Thymus (tissue), 11 donors: ENCODE data around the gene FMN1. TPM values are rescaled to one million over a fixed set of nuclear protein-coding genes. Genes with fewer than 3 reads are reported as not detected.

Experiments
- DNase-seq, 9 donors: peaks; one replicate each; pipeline ENCODE4 v3.0.0-alpha.2; 2013; ENCODE audit warnings: low spot score in 9 of 9, low read depth in 6 of 9, missing footprints in 1 of 9
- H3K27ac ChIP-seq, 2 donors: one replicate each; pipeline ENCODE4 v1.5.1; 2013; ENCODE audit warnings: control low read depth in 1 of 2, low read depth in 1 of 2, low read length in 1 of 2, mild to moderate bottlenecking in 1 of 2, moderate library complexity in 1 of 2
- H3K27me3 ChIP-seq, 2 donors: one replicate each; pipeline ENCODE4 v1.5.1; 2013; ENCODE audit warnings: low read length in 1 of 2; ENCODE audit not compliant: control insufficient read depth in 2 of 2, insufficient read depth in 1 of 2
- H3K36me3 ChIP-seq, 2 donors: one replicate each; pipeline ENCODE4 v1.5.1; 2013; ENCODE audit warnings: low read length in 1 of 2, mild to moderate bottlenecking in 1 of 2, moderate library complexity in 1 of 2; ENCODE audit not compliant: control insufficient read depth in 2 of 2, insufficient read depth in 2 of 2
- H3K4me1 ChIP-seq, 2 donors: one replicate each; pipeline ENCODE4 v1.5.1; 2013; ENCODE audit warnings: low read length in 2 of 2; ENCODE audit not compliant: control insufficient read depth in 2 of 2, insufficient read depth in 2 of 2
- H3K4me3 ChIP-seq, 2 donors: one replicate each; pipeline ENCODE4 v1.5.1; 2013; ENCODE audit warnings: low read length in 2 of 2, control low read depth in 1 of 2, mild to moderate bottlenecking in 1 of 2
- H3K9me3 ChIP-seq, 2 donors: one replicate each; pipeline ENCODE4 v1.5.1; 2013; ENCODE audit warnings: low read length in 1 of 2, mild to moderate bottlenecking in 1 of 2; ENCODE audit not compliant: control insufficient read depth in 2 of 2, insufficient read depth in 1 of 2
- WGBS: extraction: QIAGEN DNeasy Blood & Tissue Kit; methylation state at CpG from one replicate; pipeline ENCODE4 v1.1.7; 2013; 5-methylcytosine and 5-hydroxymethylcytosine counted together
- polyA plus RNA-seq: library from polyadenylated mRNA; stranded (reverse); fragments of 200-250 nt; gene quantifications from one replicate; pipeline ENCODE4 v1.2.3, GENCODE V29; 2013
- total RNA-seq: library from RNA; stranded (reverse); fragments of 120-200 nt; gene quantifications from one replicate; pipeline ENCODE4 v1.2.4, GENCODE V29; 2013
- donor health status: healthy.

The FMN1 gene
- total and polyA plus RNA-seq, 2 donors: 2.6 to 24.8 TPM

DNA sequence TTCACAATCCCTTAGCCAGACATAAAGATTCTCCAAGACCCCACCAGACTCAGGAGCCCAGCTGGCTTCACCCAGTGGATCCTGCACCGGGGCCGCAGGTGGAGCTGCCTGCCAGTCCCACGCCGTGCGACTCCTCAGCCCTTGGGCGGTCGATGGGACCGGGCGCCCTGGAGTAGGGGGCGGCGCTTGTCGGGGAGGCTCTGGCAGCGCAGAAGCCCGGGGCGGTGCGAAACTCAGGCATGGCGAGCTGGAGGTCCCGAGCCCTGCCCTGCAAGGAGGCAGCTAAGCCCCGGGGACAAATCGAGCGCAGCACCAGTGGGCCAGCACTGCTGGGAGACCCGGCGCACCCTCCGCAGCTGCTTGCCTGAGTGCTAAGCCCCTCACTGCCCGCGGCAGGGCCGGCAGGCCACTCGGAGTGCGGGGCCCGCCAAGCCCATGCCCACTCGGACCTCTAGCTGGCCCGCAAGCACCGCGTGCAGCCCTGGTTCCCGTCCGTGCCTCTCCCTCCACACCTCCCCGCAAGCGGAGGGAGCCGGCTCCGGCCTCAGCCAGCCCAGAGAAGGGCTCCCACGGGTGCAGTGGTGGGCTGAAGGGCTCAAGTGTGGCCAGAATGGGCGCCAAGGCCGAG lies 175.0 kb downstream of the FMN1 start:
- Histone ChIP-seq H3K27ac (no peak overlapping the region), H3K27me3 (no peaks in the 10 kb centered on the region), H3K4me1 (peaks cover 16 to 43% of the 10 kb centered on the region in 2 donors), H3K9me3 (peaks cover 0 to 11% of the 10 kb centered on the region in 2 donors), H3K36me3 (no peaks in the 10 kb centered on the region), H3K4me3 (no peak overlapping the region)
- WGBS: 97% methylated on average over 43 of the region's 43 CpGs
- no peak for DNase-seq

DNA sequence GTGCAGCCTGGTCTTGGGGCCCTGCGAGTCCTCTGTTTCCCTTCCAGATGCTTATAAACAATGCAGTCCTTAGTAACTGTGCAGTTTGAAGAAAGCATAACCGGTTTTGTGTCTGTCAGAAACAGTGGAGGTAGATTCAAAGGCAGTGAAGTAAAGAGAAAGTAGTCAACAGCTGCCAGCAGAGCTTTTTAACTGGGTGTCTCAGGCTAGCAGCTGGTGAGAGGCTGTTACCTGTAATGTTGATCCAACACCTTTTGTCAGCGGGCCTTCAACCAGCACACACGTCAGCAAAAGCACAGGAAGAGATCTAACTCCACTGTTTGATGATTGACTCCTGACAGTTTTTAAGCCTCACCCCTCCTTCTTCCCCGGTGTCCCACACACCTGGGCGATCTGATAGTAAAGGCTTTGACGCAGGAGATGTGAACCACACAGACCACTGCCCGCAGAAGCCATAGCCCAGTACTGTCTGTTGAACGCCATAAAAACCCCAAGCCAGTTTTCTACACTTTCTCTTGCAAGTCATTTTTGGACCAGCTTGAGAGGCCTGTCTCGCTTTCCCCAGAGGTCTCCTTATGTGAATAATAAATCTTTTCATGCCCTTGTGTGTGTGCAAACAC lies 178.0 kb downstream of the FMN1 start:
- Histone ChIP-seq H3K4me3 (no peak overlapping the region), H3K27ac (peak overlapping the region; percentile 92 to 99), H3K27me3 (no peaks in the 10 kb centered on the region), H3K4me1 (peaks cover 19 to 52% of the 10 kb centered on the region in 2 donors), H3K36me3 (peaks cover 0 to 3% of the 10 kb centered on the region in 2 donors), H3K9me3 (peaks cover 0 to 11% of the 10 kb centered on the region in 2 donors)
- WGBS: 51% methylated on average over 10 of the region's 10 CpGs
- peak in 5 of 9 donors; percentile 58 to 87 (median 72) for DNase-seq

DNA sequence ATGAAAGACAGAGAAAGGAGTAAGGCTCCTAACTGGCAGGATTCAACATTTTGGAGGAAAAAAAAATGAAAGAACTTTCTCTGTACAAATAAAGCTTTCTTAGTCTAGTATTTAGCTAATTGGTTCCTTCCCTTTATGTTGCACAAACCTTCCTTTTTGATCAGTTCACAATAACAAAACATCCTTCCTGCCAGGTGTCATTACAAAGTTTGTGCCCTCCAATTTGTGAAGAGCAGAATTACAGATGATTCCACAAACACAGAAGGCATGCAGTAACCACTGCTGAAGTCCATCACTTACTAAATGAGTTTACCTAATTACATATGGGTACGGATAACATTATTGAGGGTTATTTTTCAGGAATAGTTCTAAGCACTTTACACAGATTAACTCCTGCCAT lies 179.9 kb downstream of the FMN1 start:
- 88% methylated on average over 1 of the region's 1 CpG for WGBS
- Histone ChIP-seq H3K4me1 (peaks cover 19 to 44% of the 10 kb centered on the region in 2 donors), H3K9me3 (peaks cover 0 to 11% of the 10 kb centered on the region in 2 donors), H3K4me3 (no peak overlapping the region), H3K27ac (peak overlapping the region; percentile 62 to 99), H3K36me3 (peaks cover 0 to 3% of the 10 kb centered on the region in 2 donors), H3K27me3 (no peaks in the 10 kb centered on the region)
- DNase-seq: peak in 3 of 9 donors; percentile 51 to 77 (median 59)

DNA sequence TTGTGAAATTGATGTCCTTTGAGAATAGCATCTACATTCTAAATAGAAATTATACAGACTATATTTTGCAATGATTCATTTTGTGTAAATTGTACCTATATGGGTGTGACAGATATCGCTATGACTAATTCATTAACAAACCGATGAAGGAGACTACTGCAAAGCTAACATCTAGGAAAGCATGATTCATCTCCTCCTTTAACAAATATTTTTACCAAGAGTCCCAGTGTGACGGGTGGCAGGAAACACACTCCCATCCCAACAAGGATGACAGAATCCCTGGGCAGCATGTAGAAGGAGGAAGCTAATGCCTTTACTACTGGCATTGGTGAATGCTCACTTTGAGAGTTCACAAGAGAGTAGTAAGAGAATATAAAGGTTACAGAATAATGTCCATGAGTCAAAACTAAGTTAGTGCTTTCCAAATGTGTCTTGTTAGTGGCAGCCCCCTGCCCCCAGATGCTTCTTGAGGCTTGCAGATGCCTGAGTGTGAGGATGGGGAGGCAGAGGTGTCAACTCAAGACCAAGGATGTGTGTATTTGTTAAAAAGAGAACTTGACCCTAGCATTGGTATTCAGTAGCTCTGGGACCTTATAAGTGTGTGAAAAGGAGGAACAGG lies 180.6 kb downstream of the FMN1 start:
- Histone ChIP-seq H3K27ac (peak overlapping the region; percentile 79 to 99), H3K36me3 (peaks cover 0 to 3% of the 10 kb centered on the region in 2 donors), H3K9me3 (peaks cover 0 to 11% of the 10 kb centered on the region in 2 donors), H3K4me1 (peaks cover 23 to 48% of the 10 kb centered on the region in 2 donors), H3K4me3 (no peak overlapping the region), H3K27me3 (no peaks in the 10 kb centered on the region)
- WGBS: 93% methylated on average over 3 of the region's 3 CpGs
- no peak for DNase-seq

DNA sequence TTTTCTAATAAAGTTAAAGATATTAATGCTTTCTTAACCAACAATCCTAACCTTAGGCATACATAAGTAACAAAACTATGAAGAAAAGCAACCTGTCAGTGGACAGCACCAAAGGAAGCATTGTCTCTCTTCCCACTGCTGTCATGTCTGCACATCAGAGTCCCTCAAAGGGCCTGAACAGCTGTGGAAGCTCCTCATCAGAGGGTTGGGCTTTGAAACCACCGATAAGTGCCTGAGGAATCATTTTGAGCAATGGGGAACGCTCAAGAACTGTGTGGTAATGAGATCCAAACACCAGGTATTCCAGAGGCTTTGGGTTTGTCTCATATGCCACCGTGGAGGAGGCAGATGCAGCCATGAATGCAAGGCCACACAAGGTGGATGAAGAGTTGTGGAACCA lies 182.5 kb downstream of the FMN1 start:
- H3K27ac ChIP-seq: peak overlapping the region in 1 of 2 donors; percentile 44
- peaks cover 25 to 55% of the 10 kb centered on the region in 2 donors for H3K4me1 ChIP-seq
- WGBS: 96% methylated on average over 3 of the region's 3 CpGs

DNA sequence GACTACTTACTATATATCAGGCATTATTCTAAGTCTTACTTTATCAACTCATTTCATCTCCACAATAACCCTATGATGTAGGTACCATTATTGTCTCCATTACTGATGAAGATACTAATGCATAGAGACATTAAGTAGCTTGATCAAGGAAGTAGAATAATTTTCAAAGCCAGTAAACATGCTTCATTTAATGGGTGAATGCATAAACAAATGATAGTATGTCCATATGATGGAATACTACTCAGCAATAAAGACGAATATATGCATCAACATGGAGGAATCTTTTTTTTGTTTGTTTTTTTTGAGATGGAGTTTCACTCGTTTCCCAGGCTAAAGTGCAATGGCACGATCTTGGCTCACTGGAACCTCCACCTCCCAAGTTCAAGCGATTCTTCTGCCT lies 184.9 kb downstream of the FMN1 start:
- no peak for DNase-seq
- no peak overlapping the region for H3K4me3 ChIP-seq
- no peaks in the 10 kb centered on the region for H3K27me3 ChIP-seq
- H3K4me1 ChIP-seq: peaks cover 20 to 40% of the 10 kb centered on the region in 2 donors
- peaks cover 0 to 3% of the 10 kb centered on the region in 2 donors for H3K36me3 ChIP-seq
- H3K27ac ChIP-seq: no peak overlapping the region
- H3K9me3 ChIP-seq: no peaks in the 10 kb centered on the region
- over 99% methylated on average over 4 of the region's 4 CpGs for WGBS

More for the DNA sequence above, 182.5 kb downstream of the FMN1 start:
- Histone ChIP-seq H3K27me3 (no peaks in the 10 kb centered on the region), H3K4me3 (no peak overlapping the region), H3K36me3 (peaks cover 0 to 3% of the 10 kb centered on the region in 2 donors), H3K9me3 (no peaks in the 10 kb centered on the region)
- no peak for DNase-seq

DNA sequence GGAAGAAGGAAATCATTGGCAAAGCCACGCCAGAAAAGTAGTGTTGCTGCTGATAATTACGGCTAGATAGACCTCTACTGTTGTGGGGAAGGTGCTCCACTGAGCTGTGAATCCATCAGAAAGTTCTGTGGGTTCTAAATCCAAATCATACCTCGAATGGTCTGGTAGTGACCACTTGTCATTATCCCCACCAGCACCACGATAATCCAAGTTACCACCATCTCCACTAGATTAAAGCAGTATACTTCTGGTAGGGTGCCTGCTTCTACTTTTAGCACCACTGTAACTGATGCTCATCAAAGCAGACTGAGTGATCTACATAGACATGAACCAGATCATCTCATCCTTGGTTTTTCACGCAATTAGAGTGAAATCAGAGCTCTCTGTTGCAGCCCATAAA lies 185.5 kb downstream of the FMN1 start:
- Histone ChIP-seq H3K4me1 (peaks cover 16 to 37% of the 10 kb centered on the region in 2 donors), H3K27ac (peak overlapping the region; percentile 73 to 88), H3K9me3 (no peaks in the 10 kb centered on the region), H3K36me3 (peaks cover 0 to 3% of the 10 kb centered on the region in 2 donors), H3K4me3 (no peak overlapping the region), H3K27me3 (no peaks in the 10 kb centered on the region)
- WGBS: 94% methylated on average over 5 of the region's 5 CpGs
- DNase-seq: no peak

DNA sequence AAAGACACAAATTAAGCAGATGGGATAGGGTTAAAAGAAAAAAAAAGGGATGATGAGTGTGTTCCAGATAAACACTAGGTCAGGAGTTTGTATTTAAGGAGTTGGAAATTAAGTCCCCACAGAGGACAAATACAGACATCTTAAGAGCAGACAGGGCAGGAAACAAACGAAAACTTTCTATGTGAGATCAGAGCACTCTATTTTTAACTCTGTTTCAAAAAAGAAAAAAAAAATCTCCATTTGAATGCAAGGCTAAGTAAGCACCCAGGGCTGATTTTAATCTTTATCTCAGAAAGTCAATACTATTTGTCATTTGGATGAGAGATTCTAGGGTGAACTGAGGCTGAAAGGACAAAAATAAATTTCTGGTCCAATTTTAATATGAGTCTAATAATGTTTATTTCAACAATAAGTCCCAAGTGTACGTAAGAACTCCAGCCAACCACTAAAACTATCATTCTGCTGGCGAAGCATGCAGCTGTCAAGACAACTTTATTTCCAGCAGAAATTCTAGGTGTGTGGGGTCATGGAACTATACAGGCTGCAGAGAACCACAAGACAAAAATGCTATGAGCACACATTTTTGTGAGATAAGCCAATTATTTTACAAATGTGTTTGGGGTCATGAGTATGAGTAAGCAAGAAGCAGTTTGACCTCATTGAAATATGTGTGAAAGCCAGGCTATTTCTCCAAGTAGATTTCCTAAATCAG lies 186.1 kb downstream of the FMN1 start:
- Histone ChIP-seq H3K27me3 (no peaks in the 10 kb centered on the region), H3K4me1 (peaks cover 14 to 34% of the 10 kb centered on the region in 2 donors), H3K9me3 (no peaks in the 10 kb centered on the region), H3K36me3 (peaks cover 0 to 3% of the 10 kb centered on the region in 2 donors), H3K4me3 (peak overlapping the region in 1 of 2 donors; percentile 23), H3K27ac (peak overlapping the region; percentile 73 to 88)
- WGBS: 58% methylated on average over 3 of the region's 3 CpGs
- DNase-seq: peak in 1 of 9 donors; percentile 66
